GM18502 (cell line): ENCODE data around the gene LCA5.
"Not testable (repeated sequence)": the region's sequence is repeated elsewhere in the genome, so short reads cannot be mapped to it uniquely, and the experiment has no call there.

Source experiments
- ATAC-seq: cut with Tn5 transposase; IDR thresholded peaks from one replicate; pipeline ENCODE4 v1.9.1; 2021; ENCODE audit warnings: mild to moderate bottlenecking; ENCODE audit not compliant: unreplicated experiment, poor library complexity

LCA5 gene

DNA sequence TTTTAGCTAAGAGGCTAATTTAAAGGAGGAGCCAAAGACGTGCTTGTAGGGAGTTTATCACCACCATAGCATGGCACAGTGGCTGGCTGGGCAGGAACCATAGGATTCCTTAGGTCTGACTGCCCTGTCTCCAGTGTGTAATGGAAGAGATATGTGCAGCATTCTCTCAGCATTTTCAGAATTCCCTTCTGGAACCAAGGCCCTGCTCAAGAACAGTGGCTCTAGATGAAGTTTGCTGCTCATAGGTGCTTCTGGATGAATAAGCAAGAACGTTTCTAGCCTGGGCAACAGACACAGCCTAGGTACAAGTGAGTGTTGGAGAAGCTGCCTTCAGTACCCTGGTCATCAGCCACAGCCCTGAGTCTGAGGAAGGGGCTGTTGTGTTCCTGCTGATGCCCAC, 69.1 kb downstream of the LCA5 start:
- no peak for ATAC-seq

DNA sequence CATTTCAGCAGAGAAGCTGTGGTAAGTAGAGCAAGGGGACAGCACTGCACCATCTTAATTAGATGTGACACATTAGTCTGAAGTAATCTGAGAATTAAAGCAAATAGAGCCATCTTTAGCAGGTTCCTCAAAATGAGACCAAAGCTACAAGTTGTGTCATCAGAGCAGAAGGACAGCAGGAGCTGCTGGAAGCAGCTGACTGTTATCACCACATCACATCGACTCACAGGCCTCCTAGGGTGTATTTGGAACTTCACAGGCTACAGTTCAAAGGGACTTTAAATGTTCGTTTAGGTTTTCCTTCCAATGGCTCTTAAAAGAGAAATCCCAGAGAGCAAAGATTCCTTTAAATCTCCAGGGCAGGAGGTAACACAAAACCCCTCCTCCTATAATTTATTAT, 69.5 kb downstream of the LCA5 start:
- ATAC-seq: no peak

DNA sequence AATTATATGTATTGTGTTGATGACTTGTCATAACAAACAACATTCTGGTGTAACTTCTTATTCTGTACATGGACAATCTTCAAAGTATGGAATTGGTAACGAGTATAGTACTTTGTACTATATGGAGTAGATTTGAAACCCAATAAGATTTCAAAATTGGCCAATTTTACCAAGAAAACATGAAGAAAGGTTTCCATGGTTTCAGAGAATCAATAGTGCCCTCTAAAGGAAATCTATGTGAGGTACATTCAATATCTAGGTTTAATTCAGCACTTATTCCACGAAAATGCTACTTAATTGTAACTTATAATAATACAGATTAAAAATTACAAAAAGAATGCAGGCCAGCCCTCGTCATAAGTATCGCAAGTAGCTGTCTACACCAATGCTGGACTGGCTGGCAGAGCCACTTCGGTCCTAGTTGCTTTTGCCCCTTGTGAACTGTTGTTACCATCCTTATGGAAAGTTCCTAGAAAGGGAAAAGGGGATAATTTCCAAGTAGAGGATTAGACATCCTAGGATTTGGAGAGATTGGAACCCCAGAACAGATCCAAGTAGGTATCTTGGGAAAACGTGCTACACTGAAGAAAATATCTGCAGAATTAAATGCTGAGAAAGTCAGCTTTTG, 70.9 kb downstream of the LCA5 start:
- ATAC-seq: peak; percentile 52

DNA sequence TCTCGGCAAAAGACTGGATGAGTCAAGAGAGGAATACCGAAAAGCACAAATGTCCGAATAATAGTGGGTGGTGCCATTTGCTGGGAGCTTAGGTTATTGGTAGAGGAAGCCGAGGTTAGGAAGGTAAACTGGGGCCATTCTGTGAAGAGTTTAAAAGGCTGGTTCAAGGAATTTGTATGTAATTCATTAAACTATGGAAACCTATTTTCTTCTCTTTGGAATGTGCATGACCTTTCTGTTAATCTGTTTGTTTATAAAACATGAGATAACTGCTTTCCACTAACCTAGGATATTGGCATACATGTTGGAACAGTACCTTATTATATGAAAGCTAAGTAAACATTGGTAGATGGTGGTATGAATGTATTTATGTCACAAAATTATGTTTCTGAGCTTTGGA, 71.8 kb downstream of the LCA5 start:
- ATAC-seq: no peak

DNA sequence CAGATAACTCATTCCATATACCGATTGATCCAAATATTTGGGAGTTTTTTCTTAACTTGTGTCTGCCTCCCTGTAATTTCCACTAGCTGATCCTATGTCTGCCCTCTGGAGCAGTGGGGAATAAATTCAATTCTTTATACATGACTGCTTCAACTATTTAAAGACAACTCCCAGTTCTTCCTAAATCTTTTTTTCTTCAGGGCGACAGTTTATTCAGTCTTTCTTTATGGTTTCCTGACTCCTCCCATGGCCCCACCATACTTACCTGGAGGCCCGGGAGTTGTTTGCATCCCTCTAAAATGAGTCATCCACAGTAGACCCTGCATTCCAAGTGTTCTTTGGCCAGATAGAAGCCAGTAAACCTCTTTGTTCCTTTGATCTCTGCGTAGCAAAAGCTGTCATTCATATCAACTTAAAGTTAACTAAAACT, 73.6 kb downstream of the LCA5 start:
- ATAC-seq: no peak

DNA sequence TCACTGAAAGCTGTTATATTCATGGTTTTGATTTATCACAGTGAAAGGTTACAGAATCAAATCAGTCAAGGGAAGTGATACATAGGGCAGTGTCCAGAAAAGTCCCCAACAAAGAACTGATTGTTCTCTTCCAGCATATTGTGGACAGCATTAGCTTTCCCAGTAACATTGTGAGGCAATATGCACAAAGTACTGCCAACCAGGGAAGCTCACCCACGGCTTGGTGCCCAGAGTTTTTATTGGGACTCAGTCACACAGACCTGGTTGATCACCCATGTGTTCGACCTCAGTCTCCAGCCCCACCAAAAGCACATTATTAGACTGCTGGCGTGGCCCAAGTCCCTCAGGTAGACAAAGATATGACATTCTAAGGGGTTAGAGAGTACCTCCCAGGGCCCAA, 76.0 kb downstream of the LCA5 start:
- ATAC-seq: no peak

DNA sequence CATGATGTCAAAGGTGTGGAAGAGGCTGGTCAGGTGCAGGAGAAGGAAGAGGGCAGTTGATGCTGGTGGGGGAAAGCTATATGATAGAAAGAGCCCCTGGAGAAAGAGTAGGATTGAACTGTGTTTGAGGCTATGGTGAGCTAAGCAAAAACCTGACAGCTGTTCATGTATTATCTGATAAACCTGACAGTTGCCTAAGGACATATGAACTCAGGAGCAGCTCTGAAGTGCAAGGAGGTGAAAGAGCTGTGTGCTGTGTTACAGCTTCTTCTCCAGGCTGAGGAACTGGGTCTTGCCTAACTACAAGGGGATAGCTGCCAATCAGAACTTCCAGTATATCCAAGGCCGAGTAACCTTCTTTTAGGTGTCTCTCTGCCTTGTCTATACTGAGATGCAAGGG, 81.8 kb downstream of the LCA5 start:
- ATAC-seq: no peak

DNA sequence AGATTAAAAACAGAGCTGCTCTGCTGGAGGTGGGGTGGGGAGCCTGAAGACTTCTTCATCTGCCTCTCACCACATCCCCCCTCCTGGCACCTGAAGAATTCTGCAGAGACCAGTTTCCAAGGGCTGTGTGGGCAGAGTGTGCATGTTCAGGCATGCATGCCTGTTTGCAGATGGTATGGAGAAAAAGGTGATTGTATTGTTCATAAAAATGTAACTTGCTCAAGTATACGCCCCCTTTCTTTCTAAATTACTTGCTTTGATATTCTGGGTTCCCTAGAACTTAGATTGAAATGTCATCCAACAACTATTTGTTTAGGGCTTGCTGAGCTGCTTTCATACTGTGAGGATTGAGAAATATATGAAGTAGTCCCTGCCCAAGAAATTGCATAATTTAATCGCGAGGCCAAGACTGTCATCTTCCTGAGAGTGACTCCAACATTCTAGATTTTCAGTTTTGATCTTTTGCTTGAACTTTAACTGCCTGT, 83.6 kb downstream of the LCA5 start:
- no peak for ATAC-seq

DNA sequence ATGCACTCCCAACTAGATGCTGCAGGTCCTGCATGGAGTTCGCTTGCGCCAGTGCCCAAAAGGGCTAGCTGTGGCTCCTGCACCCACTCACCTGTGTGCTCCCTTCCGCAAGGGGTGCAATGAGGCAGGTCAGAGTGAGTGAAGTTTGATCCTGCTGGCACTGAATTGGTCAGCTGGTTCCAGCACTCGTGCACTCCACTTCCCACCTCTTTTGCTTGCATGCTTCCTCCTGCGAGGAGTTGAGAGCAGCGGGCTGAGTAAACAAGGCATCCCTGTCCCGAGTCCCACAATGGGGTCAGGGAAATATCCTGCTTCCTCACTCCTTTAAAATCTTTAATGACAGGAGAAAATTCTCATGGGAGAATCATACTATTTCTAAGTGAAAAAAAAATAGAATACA, 86.2 kb downstream of the LCA5 start:
- ATAC-seq: no peak

DNA sequence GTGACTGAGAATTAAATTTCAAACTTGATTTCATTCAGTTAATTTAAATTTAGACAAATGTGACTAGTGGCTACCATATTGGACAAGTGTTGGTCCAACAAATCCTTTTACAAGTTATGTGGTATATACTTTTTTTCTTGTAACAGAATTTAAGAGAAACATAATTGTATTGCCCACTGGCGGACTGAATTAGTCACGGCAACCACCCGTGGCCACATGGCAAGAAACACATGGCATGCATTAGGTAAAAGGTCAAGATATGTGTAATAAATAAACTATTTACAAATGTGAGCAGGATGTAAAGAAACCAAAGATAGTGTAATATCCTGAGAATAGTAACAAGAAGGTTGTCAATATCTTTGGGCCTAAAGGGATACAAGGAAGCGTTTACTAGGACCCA, 91.2 kb downstream of the LCA5 start:
- no peak for ATAC-seq

DNA sequence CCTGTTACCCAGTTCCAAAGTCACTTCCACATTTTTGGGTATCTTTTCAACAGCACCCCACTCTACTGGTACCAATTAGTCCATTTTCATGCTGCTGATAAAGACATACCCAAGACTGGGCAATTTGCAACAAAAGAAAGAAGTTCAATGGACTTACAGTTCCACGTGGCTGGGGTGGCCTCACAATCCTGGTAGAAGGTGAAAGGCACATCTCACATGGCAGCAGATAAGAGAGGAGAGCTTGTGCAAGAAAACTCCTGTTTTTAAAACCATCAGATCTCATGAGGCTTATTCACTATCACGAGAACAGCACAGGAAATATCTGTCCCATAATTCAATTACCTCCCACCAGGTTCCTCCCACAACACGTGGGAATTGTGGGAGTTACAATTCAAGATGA, 93.4 kb downstream of the LCA5 start:
- not testable (repeated sequence) for ATAC-seq

DNA sequence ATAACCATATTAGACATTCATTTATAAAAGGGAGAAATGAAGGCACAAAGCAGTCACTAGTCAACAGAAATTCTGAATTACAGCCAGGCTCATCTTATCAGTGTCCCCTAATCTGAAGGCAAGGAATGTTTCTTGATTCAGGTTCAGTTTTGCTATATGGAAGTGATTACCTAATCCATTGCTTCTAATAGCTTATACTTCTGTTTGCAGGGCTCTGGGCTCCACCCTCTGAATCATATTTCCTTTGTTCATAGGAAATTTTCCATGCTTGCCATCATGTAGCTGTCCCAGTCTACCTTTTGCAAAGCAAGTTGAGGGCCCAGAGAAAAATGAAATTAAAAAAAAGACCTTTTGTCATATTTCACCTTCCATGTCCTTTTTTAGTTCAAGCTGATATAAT, 96.0 kb downstream of the LCA5 start:
- ATAC-seq: no peak

DNA sequence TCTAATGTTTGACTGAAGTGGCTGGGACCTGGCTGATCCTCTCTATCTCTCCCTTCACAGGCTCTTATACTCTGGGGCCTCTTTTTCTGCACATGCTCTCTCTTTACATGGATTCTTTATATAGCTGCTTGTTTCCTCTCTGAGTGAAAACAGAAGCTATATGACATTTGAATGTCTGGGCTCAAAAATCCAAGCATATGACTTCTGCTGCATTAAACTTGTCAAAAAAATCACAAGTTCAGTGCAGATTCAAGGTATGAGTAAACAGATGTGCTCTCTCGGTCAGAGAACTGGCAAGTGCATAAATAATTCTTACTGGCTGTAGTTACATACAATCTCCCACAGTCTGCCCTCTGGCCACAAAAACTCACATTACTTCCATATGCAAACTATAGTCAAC, 96.6 kb downstream of the LCA5 start:
- ATAC-seq: no peak

DNA sequence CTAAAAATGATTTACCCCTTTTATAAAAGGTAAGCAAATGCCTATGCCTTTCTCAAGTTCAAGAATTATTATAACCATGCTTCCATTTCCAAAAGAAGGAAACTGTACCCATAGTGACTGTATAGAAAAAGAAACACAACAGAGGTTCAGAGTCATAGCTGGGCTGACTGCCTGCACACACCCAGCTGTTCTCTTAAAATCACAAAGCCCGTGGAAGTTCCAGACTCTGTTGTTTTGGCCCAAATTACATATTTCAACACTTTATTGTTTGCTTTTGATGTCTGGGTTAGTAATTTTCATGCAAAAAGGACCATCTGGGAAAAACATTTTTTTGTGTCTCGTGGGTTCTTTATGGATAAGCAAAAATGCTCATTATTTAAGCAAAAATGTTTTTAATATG, 99.2 kb downstream of the LCA5 start:
- no peak for ATAC-seq

DNA sequence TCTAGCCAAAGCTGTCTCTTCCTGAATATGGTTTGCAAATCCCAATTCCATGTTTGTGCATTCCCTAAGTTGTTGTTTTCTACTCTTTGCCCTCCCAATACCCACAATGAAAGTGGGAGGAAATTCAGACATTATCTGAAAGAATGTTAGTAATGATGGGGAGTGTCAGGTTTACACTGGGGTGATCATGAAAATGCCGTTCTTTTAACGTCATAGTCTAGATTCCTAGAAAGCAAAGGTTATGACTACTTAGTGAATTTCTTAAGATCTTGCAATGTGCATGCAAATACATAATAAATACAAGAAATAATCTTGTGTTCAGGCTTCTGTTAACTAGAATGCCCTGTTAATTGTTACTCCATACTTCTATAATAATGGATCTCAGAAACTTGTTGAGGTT, 101.0 kb downstream of the LCA5 start:
- no peak for ATAC-seq

DNA sequence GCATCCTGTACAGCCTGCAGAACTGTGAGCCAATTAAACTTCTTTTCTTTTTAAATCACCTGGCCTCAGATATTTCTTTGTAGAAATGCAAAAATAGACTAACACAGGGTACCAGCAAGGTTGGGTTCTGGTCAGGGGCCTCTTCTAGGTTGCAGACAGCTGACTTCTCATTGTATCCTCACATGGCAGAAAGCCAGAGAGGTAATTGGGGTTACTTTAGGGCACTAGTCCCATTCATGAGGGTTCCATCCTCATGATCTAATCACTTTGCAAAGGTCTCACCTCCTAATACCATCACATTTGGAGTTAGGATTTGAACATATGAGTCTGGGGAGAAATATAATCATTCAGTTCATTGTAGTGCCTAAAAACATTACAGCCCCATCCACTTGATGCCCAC, 101.5 kb downstream of the LCA5 start:
- ATAC-seq: no peak
